ENCODE results near the gene SSBP4.

The SSBP4 gene

DNA sequence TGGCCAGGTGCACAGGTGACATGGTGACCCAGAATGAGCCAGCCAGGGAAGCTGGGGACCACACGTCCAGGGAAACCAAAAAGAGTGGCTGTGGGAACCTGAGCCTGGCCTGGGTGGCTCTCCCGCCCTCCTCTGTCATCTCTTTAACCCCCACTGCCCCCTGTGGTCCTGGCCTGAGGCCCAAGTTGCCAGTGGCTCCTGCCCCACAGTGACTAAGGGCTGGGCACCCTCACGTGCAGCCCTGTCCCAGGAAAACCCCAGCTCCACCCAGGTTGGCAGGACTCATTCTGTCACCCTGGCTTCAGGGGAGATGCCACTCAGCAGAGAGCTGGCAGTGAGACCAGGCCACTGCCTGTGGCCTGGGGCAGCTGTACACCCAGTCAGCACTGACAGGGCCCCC is 49.3 kb downstream of the SSBP4 start:
- DNase-seq (ENCODE audit: low read depth in 3 of 3), result no peak

DNA sequence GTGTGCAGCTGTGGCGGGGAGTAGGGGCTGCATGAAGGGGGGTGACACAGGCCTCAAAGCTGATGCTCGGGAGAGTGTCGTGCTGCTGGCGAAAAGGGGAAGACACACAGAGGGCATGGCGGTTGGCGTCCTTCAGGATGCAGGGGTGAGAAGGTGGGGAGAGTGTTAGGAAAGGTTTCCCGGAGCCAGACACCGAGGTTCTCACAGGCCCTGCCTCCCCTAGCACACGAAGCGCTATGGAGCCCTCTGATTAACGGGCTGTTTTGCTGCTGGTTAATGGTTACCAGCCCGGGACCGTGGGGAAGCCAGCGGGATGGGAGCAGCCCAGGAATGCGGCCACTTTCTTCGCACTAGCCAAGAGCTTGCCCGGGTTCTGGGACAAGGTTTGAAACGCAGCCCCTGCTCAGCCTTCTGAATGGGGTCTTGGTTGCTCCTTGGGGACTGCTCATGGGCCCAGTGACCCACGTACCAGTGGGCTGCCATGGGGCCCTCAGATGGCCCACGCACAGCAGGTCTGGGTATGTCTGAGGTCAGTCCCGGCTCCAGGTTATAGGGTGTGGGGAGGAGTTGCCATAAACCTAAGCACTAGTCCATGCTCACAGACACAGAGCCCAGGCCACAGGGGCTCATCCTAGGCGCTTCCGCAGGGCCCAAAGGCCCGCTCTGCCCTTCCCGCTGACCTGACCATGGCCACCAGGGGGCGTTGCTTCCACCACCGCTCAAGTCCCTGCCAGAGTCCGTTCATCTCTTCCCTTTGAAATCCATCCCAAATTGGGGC is 50.1 kb downstream of the SSBP4 start:
- DNase-seq (ENCODE audit: low read depth in 3 of 3), result peak in 2 of 3 experiments; percentile 41 to 43

DNA sequence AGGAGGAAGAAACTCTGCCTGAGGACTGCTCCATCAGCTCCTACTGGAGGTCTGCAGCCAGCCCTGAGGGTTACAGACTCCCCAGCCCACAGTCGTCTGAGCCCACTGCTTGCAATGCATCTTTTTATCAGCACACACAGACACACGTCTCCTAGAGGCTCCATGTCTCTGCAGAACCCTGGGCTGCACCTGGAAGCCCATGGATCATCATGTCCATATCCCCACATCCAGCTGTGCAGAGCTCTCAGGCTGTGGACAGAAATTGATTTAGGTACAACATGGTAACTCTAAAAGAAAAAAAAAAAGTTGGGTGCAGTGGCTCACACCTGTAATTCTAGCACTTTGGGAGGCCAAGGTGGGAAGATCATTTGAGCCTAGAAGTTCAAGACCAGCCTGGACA is 51.6 kb downstream of the SSBP4 start:
- DNase-seq (ENCODE audit: low read depth in 3 of 3), result no peak

DNA sequence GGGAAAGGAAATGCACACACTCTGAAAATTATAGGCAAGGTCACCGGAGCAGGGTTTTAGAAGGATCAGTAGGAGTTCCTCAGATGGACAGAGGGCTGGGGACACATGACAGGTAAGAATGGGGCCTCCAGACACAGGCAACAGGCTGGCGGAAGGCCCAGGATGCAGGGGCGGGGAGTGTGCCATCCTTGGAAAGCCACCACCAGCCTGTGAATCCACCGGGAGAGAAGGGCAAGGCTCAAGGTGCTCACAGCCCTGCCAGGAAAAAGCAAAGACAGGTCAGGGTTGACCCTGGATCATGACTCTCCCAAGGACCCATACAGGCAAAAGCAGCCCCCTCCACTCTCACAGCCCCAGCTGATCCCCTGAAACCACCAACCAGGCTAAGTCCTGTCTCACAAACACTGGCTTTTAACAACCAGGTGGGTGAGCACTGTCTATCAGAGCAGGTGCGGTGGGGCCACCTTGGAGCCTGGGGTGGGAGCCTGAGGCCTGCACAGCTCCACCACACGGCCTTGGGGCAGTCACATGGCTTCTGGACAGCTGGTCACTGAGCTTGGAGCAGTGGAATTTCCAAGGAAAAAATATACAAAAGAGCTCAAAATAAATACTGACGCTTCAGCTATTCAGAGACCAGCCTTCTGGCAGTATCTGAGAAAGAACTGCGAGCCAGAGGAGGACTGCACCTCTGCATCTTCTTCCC is 54.0 kb downstream of the SSBP4 start:
- DNase-seq (ENCODE audit: low read depth in 3 of 3), result no peak

DNA sequence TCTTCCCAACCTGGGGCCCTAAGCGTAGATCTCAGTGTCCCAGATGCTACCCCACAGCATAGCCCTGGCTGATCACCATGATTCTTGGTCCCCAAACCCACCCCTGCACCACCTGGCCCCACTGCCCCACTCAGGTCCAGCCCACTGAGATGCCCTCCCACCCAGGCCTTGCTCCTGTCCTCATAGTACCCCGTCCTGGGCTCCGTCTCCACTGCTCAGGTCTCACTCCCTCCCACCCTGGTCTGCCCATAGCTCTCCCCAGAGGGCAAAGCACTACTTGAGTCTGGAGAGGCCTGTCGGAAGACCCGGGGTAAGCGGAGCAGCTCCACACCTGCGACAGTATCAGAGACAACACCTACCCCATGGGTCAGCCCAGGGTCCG is 54.5 kb downstream of the SSBP4 start:
- no peak for DNase-seq (ENCODE audit: low read depth in 3 of 3)

DNA sequence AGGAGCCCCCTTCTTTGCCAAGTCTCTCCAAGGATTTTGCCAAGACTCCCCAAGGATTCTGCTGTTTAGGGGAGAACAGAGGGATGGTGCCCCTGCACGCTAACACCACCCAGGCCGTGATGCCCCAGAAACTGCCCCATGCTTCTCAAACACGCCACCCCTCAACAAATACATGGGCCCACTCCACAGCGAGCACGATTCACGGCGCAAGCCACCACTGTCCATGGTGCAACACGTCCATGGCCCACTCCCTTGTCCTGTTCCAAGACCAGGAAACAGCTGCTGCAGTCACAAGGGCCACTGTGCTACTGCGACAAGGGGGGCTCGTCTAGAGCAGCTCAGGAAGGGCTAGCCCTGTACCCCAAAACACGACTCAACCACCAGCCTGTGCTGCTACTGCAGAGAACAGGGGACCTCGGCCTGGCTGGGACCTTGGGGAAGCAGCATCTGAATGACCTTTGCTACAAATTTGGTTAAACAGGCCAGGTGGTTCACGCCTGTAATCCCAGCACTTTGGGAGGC is 55.2 kb downstream of the SSBP4 start:
- no peak for DNase-seq (ENCODE audit: low read depth in 3 of 3)

DNA sequence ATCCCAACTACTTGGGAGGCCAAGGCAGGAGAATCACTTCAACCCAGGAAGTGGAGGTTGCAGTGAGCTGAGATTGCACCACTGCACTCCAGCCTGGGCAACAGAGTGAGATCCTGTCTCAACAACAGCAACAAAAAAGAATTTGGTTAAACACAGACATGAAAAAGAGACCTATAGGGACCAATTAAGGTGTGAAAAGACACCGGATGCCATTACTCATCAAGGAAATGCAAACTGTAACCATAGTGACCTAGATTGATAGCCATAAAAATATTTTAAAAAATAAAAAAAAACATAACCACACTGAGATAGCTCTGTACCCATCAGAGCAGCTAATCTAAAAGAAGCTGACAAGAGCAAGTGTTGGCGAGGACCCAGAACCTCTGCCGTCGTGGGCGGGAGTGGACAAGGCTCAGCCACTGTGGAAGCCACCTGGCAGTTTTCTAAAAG is 55.8 kb downstream of the SSBP4 start:
- DNase-seq (ENCODE audit: low read depth in 3 of 3), result no peak

DNA sequence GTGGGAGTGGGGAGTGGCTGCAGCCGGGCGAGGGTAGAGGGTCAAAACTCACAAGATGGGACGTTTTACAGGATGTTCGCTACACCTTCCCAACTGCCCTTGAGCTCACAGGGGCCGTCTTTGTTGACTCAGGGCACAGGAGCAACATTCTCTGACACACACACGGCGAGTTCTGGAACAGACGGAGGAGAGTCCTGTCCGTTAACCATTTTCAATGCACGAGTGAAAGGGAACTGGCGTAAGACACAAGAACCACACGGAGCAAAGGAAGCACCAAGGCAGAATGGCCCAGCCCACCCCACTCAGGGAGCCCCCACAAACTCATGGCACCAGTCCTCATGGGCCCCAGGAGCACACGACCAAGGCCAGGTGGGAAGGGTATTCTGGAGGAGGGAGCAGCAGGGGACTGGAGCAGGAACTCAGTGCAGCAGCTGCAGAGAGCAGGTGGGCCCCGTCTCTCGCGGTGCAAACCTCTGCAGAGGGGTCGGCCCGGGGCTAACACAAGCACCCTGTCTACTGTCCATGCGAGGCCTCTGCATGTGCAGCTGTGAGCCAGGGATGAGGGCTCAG is 56.6 kb downstream of the SSBP4 start:
- DNase-seq (ENCODE audit: low read depth in 3 of 3), result no peak

DNA sequence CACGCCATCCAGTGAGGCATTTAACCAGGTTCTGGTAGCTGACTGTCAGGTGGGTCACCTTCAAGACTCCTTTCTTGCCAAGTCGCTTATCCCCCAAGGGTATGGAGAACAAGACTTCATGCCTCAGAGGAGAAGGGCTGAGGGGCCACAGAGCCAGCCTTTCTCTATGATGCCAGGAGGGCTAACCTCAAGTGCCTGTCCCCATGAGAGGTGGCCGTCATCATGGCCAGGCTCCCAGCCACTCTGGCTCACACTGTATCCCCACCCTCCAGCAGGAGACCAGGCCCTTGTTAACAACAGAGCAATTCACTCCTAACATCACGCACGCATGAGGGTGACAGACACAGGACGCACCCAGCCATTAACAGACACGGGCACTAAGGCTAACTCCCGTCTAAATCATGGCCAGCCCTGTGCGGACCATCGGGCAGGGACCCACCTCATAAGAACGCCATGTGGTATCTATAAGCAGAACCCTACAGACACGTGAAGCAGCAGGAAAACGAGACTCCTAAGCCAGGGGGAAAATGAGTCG is 57.4 kb downstream of the SSBP4 start:
- DNase-seq (ENCODE audit: low read depth in 3 of 3), result no peak

DNA sequence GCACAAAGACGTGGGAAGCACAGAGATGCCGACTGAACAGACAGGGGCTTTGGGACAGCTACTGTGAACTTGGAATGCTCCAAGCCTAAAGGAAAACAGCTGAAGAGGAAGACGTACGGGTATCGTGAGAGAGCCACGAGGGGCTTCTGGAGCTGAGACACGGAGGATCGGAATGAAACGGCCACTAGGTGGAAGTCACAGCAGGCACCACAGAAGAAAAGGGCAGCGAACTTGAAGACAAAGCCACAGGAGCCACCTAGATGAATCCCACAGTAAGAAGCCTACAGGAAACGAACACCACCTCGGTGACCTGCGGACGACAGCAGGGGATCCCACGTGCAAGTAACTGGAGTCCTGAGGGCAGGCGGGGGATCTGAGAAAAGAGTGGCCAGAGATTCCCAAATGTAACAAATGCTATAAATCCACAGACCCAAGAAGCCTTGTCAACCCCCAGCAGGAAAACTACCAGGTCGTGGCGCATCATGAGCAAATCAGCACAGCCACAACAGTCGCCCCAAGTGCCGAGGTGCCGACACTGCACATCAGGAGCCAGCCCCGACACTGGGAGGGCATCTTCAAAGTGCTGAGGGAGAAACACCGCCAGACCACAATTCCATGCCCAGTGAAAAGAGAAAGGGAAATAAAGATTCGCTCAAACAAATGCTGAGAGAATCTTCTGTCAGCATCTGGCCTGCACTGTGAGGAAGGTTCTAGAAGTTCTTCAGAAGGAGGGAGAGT is 58.0 kb downstream of the SSBP4 start:
- DNase-seq (ENCODE audit: low read depth in 3 of 3), result no peak

DNA sequence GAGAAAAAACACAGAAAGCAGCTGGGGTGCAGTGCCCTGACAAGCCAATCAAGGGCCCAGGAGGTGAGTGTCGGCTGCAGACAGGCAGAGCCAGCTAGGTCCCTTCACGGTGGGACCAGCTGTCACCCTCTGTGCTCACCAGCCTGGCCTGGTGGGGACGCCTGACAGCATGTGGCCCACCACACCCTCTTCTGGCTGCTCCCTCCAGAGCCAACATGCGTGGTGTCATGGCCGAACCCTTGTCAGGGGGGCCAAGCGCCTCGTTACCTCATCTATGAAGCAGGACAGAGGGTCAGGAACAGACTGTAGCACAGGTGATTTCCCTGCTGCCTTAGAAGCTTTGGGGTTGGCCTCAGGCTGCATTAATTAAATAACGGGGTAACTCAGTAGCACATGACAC is 58.8 kb downstream of the SSBP4 start:
- no peak for DNase-seq (ENCODE audit: low read depth in 3 of 3)

DNA sequence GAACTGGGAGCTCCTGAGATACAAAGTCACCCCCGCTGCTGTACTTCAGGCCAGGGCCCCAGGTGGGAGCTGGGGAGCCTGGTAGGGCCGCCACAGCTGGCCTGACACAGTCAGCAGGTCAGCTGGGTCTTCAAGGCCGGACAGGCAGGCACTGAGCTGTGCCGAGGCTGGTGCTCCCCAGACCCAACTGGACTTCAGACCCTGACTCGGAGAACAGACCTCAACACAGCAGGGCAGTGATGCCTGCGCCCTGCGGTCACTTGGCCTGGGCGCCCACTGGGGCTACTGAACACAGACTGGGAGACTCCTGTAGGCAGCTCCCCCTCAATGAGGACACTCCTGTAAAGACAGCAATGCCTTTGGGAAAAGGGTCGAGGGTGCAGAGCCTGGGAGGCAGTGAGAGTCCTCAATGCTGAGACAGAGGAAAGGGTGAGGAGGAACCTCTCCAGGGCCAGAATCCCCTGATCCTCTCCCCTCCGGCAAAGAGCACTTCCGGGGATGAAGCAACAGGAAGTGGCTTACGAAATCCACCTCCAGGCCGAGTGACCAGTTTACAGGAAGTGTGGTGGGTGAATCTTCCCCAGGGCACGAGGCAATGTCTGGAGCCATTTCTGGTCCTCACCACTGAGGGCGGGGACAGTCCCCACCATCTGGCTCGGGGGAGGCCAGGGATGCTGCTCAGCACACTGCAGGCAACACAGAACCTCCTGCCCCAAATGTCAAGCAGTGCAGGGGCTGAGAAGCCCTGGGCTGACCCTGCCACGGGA is 59.5 kb downstream of the SSBP4 start:
- peak in 2 of 3 experiments; percentile 26 to 28 for DNase-seq (ENCODE audit: low read depth in 3 of 3)

DNA sequence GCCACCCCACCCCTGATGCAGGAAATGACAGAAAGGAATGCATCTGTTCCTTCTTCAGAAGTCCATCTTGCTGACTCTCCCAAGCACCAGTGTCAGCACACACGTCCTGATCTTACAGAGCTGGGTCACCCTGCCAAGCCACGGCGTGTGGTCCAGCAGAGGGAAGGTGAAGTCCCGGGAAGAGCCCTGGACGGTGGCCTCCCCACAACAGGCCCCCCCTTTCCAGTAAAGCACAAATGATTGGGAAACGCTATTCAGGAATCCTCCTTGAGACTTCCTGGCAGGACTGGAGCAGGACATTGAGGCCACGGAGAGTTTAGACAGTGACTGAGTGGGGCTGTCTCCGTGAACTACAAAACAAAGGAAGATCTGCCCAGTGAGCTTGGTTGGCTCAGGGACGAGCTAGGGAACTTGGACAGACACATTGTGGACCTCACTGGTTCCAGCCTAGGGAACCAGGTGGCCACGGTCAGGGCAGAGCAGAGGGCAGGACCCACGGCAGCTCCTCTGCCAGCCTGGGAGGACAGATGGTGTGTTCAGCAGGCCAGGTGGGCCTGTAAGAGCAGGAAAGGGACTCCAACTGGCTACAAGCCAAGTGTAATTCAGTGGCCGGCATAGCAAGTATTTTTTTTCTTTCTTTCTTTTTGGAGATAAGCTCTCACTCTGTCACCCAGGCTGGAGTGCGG is 61.0 kb downstream of the SSBP4 start:
- no peak for DNase-seq (ENCODE audit: low read depth in 3 of 3)

DNA sequence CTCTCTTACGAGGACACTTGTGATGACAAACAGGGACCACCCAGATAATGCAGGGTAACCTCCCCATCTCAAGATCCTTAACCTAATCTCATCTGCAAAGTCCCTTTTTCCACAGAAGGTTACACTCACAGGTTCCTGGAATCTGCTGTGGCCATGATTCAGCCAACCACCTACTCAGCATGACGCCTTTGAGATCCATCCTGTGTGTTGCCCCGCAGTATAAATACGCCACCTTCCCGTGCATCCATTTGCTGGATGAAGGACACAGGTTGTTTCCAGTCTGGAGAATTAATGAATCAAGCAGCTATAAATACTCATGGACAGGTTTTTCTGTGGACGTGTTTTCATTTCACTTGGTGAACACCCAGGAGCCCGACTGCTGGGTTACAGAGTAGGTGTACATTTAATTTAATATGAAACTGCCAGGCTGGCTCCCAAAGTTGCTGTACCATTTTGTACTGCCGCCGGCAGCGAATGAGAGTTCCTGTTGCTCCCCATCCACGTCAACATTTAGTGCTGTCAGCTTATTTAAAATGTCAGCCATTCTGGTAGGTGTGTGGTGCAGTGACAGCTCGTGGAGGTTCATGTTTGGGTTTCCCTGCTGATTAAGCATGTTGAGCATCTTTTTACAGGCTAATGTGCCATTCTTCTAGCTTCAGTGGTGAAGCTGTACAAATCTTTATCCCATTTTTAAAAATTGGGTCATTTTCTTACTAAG is 62.5 kb downstream of the SSBP4 start:
- DNase-seq (ENCODE audit: low read depth in 3 of 3), result no peak

DNA sequence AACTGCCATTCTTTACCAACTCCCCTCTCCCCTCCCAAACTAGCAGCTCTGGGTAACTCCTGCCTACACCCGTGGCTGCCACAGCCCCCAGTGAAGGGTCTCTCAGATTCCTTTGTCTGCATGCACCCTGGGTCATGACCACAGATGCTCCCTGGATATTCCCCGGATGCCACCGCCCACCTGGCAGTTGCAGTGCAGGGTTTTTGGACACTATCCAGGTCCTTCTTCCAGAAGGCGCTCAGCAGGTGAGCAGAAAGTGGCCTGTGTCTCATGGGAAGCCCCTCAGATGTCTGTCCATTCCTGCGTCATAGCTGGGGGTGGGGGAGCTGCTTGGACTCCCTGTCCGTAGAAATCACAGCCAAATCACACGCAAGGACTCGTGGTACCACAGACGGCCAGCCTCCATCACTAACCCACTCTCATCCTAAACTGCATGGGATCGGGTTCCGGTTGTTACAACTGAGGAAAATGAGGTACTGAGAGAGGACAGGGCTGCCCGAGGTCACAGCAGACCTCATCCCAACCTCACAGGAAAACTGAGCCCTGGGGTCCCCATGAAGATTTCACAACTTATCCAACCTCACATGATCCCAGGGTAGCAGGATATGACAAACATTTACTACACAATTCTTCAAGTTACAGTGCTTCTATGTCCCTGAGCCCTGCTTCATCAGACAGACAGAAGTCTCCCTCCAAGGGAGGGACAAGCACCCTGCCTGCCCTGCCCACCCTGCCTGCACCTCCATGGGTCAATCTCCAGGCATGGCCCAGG is 64.1 kb downstream of the SSBP4 start:
- no peak for DNase-seq (ENCODE audit: low read depth in 3 of 3)

All from stimulated activated CD4-positive, alpha-beta T cell treated with anti-CD3 and anti-CD28 coated beads, TNF-alpha, amount 100 ng/mL, for 4 hours (primary cell).